B cell (primary cell): ENCODE data around the gene CHST2.

Experiments
- EZH2 ChIP-seq: IDR thresholded peaks from 2 replicates; pipeline ENCODE4 v1.6.1; 2012; ENCODE audit warnings: borderline replicate concordance, low read depth, mild to moderate bottlenecking, moderate library complexity, low read length; ENCODE audit not compliant: insufficient read depth, poor library complexity, severe bottlenecking
- TF ChIP-seq, protein P1 (sequence below): fragments of 200-600 bp; IDR thresholded peaks from one replicate; pipeline ENCODE4 v1.8.0; 2022; ENCODE audit warnings: antibody characterized with exemption, mild to moderate bottlenecking

GRCh38 chr3:143118630-143119008 lies 952 bp upstream of the CHST2 start:
- no peak for TF ChIP-seq EZH2
- TF ChIP-seq, protein P1, sequence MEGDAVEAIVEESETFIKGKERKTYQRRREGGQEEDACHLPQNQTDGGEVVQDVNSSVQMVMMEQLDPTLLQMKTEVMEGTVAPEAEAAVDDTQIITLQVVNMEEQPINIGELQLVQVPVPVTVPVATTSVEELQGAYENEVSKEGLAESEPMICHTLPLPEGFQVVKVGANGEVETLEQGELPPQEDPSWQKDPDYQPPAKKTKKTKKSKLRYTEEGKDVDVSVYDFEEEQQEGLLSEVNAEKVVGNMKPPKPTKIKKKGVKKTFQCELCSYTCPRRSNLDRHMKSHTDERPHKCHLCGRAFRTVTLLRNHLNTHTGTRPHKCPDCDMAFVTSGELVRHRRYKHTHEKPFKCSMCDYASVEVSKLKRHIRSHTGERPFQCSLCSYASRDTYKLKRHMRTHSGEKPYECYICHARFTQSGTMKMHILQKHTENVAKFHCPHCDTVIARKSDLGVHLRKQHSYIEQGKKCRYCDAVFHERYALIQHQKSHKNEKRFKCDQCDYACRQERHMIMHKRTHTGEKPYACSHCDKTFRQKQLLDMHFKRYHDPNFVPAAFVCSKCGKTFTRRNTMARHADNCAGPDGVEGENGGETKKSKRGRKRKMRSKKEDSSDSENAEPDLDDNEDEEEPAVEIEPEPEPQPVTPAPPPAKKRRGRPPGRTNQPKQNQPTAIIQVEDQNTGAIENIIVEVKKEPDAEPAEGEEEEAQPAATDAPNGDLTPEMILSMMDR, result no peak
